ENCODE results near the gene CCDC74B.

DNA sequence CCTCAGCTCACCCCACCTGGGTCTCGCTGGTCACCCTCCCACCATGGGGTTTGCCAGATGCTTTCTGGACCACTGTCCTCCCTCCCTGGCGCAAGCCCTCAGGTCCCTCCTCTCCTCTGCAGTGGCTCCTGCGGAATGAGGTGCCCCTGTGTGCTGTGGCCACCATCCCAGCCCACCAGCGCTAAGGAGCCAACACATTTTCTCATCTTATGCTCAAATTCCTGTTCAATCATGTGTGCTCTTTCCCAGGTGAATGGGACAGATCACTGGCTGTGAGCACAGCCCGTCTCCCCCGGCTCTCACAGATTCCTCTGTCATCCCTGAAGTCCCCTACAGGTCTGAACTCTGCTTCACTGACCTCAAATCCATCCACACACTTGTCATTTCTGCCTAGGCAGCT, 15.2 kb upstream of the CCDC74B start:
- TF ChIP-seq EZH2 (IDR thresholded peaks at IDR 0.05; ENCODE audit: borderline replicate concordance, low read length) (no peak), CTCF (conservative IDR thresholded peaks at IDR 0.05 in 1 of 2, IDR thresholded peaks at IDR 0.05 in 1 of 2; ENCODE audit: extremely low read depth in 1 of 2, insufficient read depth in 1 of 2, low read depth in 1 of 2, low read length in 2 of 2) (no peak)
